NCI-H2081 treated with DMSO at 0.1 percent for 48 hours (cell line): ENCODE results near the gene DTX1.

Experiments
- DNase-seq: peaks from one replicate; lab custom pipeline; 2025; lab: John Stamatoyannopoulos, UW

The DTX1 gene

DNA sequence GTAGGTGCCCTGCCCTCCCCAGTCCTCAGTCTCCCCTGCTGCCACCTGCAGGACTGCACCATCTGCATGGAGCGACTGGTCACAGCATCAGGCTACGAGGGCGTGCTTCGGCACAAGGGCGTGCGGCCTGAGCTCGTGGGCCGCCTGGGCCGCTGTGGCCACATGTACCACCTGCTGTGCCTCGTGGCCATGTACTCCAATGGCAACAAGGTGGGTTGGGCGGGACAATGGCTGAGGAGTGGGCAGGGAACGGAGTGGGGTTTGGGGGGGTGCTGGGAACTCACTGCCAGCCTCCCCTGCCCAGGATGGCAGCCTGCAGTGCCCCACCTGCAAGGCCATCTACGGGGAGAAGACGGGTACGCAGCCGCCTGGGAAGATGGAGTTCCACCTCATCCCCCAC, 38.2 kb downstream of the DTX1 start:
- DNase-seq = no peak

DNA sequence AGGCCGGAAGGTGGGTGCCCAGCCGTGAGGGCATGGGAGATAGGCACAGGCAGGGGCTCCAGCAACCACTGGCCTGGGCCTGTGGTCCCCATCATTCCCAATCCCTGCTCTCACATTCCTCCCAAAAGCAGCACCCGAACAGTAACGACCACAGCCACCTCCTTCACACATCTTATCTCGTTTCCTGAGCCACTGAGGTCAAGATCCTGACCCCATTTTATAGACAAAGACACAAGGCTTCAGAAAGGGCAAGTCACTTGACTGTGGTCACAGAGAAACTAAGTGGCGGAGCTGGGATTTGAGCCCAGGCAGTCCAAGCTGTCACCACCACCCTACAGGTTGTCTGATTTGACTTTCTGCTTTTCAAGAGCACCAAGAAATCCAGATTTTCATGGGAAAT, 38.9 kb downstream of the DTX1 start:
- DNase-seq = no peak

DNA sequence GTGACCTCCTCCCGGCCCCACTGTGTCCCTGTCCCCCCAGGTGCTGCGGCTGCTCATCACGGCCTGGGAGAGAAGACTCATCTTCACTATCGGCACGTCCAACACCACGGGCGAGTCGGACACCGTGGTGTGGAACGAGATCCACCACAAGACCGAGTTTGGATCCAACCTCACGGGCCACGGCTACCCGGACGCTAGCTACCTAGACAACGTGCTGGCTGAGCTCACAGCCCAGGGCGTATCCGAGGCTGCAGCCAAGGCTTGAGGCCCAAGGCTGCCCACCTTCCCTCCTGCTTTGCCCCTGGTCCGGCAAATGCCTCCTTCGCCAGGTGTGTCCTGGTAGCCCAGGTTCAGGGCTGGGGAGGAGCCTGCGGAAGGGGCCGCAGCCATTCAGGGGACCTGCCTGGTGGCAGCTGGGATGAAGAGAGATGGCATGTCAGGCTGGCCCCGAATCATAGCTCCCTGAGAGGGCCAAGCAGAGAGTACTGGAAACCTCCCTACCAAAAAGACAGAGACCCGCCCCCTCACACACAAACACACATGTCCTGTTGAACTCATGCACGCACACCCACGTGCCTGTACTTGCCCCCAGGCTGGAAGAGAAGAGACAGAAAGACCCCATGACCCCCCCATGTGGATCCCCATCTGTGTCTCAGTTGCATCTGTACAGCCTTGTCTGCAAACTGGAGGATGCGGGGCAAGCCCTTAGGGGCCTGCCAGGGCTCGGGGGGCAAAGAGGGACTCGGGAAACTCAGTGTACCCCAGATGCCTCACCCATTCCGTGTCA, 40.3 kb downstream of the DTX1 start:
- no peak for DNase-seq

DNA sequence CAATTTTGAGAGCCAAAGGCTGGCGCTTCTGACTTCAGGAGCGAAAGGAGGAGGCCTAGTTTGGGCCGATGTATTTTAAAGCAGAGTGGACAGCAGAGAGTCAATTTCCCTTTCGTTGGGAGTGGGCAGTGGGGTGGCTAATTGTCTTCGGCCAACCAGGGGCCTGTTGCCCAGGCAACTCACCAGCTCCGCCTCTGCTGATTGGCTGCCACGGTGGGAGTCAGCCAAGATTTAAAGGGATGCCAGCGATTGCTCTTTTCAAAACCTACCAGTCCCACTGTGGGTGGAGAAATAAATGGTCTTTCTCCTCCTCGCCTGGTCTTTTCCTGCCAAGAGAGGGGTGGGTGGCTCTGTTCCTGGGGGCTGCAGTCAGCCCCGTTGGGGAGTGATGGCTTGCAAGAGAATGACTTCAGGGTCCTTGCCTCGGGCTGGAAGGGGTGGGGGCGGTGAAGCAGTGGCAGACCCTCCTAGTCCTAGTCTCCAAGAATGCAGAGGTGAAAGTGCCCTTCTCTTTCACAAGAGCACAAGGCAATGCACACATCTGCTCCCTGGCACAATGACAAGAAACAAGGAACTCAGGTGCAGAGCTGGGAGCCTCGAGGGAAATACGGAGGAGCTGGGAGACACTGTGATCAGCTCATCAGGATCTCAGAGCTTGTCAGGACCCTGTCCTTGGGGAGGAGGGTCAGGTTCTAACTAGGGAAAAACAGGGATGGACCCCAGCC, 41.3 kb downstream of the DTX1 start:
- no peak for DNase-seq

DNA sequence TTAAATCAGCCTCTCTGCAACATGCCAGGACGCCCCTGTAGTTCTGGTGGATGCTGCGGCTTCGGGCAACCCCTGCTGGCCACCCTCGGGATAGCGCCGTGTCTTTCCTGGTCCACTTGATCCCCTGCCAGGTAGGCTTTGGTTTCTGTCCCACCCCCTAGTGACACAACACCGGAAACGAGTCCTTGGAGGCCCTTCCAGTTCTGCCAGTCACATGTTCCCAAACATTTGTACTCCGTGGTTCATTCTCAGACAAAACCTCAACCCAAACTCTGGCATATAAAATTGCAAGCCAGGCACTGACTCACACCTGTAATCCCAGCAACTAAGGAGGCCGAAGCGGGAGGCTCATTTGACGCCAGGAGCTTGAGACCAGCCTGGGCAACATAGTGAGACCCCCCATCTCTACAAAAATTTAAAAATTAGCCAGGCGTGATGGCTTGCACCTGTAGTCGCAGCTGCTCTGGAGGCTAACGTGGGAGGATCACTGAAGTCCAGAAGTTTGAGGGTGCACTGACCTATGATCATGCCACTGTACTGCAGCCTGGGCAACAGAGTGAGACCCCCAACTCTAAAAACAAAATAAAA, 42.0 kb downstream of the DTX1 start:
- DNase-seq = peak; percentile 19

DNA sequence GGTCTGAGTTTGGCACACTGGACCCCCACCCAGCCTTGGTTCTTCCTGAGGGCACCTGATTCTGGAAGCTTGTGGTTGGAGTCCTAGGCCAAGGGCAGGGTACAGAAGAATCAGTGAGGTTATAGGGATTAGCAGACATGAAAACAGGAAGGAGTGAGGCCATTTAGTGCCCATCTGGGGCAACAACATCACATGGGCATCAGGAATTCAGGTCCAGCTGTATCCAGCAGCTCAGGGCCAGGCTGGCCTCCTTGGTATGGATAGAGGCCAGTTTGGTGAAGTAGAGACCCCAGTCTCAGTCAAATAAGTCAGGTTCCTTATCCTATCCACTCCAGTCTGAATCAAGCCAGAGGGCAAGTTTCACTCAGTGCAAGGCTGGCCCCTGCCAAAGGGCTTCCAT, 42.8 kb downstream of the DTX1 start:
- DNase-seq = no peak

DNA sequence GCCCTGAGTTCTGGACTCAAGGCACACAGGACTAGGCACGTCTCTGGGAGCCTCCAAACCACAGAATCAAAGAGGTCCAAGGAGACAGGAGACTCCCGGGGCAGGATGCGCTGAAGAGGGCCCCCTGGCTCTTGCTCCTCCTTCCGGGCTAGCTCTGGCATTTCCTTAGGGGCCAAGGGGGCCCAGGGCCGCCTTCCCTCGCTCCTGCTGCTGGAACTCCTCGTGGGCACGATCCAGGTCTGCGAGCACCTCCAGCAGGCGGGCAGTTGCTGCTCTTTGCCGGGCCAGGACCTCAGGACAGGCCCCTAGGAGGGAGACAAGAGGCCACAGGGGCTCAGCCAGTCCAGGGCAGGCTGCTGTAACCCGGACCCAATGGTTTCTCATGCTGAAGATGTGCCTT, 43.2 kb downstream of the DTX1 start:
- no peak for DNase-seq

DNA sequence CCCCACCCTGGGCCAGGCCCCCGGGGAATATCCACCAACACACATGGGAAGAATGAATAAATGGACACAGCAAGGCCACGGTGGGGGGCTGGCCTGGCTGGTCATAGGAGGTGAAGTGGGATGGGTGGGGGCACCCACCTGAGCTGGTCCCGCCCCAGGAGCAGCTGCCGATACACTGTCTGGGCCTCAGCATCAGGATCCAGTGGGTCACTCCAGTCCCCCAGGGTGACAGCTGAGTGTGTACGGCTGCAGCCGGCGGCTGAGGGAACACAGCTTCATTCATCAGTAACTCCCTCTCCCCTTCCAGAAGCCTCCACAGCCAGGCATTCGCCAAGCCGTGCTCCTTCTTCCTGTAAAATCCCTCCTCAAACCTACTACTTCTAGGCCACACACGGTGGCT, 45.2 kb downstream of the DTX1 start:
- DNase-seq = no peak

DNA sequence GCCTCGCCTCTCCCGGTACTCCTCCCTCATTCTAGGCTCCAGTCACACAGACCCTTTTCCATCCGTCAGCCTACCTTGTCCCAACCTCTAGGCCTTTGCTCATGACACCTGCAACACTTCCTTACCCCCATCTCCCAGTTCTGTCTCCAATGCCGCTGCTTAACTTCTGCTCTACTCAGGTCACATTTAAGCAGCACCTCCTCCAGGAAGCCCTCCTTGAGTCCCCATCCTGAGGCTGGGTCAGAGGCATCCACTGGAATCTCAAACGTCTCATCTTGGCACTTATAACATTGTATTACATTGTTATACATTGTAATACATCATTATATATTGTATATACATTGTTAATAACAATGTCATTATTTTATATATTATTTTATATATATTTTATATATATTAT, 46.3 kb downstream of the DTX1 start:
- DNase-seq = no peak

DNA sequence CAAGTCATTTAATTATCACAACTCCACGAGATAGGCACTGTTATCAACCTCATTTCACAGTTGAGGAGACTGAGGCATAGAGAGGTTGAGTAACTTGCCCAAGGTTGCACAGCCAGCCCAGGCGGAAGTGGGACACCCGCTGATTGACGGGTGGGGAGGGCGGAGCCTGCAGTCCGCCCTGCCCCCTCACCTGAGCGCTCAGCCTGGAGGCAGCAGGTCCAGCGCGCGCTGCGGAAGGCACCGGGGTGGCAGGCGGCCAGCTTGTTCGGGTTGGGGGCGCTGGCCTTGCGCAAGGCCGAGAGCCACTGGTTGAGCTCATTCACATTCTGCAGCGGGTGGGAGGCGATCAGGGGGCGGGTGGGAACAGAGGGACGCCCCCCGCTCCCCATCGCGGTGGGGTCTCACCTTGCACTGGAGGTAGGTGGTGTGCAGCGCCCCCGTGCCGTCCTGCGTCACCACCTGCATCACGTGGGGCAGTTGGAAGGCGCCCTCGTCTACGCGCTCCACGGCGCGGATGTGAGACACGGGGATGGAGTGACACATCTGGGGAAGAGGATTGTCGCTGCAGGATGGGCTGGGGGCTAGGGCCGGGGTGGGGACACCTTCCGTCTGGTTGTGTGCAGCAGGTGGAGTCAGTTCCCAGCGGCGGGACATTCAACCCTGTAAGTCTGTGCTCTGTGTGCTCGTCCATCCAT, 47.4 kb downstream of the DTX1 start:
- DNase-seq = no peak

DNA sequence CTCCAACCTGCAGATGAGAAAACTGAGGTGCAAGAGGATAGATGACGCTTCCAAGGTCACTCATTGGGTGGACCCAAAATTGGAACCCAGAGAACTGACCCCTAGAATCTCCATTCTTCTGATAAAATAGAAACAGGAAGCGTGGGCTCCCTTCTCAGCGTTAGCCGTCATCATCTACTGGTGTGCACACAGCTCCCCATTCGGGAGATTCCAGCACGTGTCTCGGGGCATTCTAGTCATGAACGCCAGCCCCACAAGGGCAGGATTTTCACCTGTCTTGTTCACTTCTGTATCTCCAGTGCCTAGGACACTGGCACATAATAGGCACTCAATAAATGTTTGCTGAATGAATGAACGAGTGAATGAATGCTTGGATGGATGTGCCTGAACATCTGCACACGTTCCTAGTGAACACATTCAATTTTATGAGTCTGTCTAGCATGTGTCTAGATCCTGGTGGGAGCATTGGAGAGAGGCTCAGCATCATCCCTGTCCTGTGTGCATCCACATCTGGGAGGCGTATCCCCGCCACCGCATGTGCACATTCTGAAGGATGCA, 48.5 kb downstream of the DTX1 start:
- DNase-seq = no peak

DNA sequence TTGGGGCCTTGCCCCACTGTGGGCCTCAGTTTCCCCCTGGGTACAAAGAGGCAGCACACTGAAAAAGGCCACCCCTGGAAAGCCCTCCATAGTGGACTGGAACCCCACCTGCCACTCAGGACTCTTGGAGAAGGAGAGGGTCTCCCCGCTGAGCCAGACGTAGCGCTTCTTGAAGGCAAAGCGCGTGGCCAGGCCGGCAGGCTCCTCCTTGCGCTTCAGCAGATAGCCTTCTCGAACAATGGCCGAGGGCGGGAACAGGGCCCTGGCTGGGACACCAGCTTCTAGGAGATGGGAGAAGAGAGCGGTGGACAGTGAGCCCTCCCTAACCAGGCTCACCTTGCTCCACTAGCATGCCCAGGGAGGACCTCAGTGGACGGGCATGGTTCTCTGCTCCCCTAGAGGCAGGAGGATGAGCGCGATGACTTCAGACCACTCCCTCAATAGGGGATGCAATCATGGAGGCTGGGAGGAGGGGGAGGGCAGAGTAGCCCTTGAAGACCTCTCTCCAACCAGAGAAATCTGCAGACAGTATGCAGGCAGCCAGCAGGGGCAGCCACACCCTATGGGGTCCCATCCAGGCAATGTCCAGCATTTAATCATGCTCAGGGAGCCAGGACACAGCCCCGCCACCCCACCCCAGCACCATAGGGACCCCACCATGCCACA, 49.2 kb downstream of the DTX1 start:
- DNase-seq = no peak

DNA sequence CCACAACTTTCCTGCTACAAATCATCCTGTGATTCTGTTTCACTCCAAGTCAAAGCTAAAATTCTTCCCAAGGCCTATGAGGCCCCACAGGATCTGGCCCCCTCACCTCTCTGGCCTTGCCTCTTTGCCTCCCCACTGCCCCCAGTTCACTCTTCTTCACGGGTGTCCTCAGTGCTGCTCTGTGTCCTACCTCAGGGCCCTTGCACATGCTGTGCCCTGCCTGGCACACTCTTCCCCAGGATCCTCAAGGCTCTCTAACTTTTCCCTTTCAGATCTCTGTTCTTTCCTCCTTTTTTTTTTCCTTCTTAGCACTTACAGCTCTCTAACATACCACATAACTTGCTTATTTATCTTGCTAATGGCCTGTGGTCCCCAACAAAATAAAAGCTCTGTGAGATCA, 49.8 kb downstream of the DTX1 start:
- no peak for DNase-seq

DNA sequence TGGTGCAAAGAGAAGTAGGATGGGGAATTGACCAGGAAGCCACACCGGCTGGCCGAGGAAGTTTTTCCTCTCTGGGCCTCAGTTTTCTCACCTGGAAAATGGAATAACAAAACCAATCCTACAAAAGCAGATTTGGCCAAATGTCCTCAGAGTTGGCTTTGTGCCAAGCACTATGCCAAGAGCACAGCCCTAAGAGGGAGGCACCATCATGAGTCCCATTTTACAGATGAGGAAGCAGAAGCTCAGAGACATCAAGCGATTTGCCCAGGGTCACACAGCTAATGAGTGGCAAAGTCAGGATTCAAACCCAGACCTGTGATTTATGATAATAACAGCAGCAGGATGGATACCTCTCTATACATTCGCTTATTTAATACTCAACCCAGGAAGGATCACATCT, 51.8 kb downstream of the DTX1 start:
- no peak for DNase-seq

DNA sequence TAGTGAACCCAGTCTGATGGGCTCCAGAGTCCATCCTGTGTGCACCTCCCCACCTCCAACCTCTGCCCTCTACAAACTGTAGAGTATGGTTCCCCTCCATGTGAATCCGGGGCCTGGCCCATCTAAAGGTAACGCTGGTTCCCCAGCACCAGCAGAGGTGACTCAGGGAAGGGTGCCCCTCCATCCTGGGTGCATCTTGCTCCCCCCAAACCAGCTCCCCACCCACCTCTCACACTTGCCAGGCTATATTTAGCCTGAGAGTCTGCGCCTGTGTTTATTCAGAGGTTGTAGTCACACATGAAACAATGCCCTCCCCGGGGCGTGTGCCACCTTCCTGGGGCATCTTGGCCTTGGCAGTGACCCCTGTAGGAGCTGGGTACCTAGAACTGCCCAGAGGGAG, 52.8 kb downstream of the DTX1 start:
- no peak for DNase-seq

DNA sequence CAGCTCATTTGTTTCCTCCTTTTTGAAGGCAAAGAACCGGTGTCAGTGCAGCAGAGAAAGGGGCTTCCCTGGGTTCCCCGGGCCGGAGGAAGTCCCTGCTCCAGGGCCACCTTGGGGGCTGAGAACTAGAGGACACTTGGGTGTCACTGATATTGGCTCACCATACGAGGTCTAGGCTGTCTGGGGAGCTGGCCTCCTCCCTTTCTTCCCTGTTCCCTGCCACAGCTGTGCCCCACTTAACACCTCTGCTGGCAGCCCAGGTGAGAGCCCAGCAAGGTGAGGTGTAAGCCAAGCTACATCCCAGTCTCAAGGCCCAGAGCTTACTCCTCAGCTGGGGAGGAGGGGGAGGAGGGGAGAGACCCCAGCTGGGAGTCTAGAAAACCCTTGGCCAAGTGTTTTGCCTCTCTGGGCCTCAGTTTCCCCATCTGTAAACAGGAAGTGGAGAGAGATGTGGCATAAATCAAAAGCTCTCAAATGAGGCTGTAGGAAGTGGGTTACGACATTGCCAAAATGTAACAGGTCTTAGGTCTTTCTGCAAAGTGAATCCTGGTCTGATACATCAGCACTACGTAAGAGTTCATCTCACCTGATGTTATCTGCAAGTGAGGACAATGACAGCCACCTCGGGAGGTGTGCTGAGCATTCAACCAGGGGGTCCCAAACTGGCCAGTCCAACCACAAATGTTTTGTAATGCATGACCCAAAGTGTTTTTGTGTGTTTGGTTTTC, 53.5 kb downstream of the DTX1 start:
- DNase-seq = no peak

DNA sequence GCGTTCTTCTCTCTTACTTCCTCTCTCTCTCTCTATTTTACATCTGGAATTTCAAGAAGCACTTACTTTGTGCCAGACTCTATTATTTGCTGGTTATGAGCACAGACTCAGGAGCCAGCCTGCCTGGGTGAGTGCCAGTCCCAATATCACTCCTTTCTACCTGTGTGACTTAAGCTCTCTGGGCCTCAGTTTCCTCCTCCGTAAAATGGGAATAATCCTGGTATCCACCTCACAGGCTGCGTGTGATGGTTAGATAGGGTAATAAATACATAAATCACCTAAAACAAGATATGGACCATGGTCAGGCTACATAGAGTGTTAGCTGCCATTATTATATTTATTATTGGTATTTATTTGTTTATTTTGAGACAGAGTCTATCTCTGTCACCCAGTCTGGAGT, 54.7 kb downstream of the DTX1 start:
- no peak for DNase-seq

DNA sequence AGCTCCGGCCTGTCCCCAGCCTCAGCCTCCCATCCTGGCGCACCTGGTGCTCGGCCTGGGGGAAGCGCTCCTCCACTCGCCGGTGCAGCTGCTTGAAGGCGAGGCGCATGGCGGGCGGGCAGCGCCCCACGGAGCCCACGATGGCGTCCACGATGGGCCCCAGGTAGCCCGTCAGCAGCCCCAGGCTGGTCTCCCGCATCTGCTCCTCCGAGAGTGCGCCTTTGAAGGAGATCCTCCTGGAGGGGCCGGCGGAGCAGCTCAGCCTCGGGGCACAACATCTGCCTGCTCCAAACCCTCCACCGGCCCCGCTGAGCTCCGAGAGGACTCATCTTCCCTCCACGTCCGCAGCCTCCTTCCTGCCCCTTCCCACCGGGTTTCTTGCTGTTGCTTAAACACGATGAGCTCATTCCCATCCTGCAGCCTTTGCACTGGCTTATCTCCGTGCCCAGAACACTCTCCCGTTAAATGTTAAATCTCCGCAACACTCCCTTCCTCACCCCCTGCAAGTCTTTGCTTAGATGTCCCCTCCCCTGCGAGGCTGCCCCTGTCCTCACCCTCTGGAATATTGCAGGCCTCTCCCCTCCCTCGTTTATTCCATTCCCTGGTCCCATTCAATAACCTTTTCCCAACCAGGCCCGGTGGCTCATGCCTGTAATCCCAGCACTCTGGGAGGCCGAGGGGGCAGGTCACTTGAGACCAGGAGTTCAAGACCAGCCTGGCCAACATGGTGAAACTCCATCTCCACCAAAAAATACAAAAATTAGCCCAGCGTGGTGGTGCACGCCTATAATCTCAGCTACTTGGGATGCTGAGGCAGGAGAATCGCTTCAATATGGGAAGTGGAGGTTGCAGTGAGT, 55.7 kb downstream of the DTX1 start:
- DNase-seq = no peak

DNA sequence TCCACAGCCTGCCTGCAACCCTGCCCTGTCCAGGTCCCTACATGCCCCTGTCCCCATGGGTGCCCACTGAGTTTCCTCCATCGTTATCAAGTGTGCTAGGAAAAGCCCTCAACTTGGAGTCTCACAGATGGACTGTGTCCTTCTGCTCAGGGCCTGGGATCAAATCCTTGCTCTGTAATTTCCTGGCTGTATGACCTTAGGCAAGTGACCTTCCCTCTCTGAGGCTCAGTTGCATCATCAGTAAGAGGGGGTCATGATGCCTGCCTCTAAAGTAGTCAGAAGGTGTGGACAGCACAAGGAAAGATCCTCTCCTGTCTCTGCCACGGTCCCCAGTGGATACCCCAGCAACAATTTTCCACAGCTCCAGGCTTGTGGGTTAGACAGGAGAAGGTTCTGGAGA, 56.9 kb downstream of the DTX1 start:
- no peak for DNase-seq

DNA sequence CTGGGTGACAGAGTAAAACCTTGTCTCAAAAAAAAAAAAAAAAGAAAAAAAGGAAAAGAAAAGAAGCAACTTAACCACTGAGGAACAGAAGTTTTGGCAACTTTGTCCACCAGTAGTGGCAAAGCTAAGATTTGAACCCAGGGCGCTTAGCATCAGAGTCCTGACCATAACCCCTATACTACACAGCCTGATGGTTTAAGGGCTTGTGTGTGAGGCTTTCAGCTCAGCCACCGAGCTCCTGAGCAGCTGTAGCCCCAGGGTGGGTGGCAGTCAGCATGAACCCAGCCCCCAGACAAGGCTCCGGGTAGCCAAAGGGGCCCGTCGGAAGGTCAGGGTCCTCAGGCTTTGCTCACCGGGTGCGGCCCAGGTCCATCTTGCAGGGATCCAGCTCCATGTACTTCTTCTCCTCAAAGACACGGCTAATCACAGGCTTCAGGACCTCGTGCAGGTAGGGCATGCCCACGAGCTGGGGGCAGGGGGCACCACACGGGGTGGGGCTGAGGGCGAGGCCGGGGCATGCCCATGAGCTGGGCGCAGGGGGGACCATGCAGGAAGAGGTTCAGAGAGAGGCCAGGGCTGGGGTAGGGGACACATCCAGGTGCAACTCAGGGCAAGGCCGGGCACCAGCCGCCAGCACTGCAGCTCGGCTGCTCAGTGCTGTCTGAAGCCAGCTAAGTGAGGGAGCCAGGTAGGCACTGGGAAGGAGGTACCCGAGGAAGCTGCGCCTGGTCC, 58.1 kb downstream of the DTX1 start:
- DNase-seq = no peak
